ENCODE results near the gene BLOC1S6.

Gene BLOC1S6

DNA sequence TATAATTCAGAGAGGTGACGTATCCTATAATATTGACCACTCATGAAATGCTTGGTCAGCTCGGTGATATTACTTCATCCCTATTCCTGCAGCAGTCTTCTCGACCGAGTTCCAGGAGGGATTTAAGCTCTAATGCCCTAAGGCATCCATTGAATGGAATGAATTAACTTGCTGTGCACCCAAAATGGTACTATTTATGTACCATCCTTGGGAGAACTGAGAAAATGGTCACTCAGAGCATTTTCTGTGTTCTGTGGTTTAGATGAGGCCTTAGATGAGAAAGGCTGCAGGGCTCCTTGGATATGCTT, 638 bp downstream of the BLOC1S6 start:
- H3K4me3 ChIP-seq (ENCODE audit: low read length), result peak overlapping the region; percentile 76
- peak; percentile 77 for DNase-seq (ENCODE audit: low read depth)

DNA sequence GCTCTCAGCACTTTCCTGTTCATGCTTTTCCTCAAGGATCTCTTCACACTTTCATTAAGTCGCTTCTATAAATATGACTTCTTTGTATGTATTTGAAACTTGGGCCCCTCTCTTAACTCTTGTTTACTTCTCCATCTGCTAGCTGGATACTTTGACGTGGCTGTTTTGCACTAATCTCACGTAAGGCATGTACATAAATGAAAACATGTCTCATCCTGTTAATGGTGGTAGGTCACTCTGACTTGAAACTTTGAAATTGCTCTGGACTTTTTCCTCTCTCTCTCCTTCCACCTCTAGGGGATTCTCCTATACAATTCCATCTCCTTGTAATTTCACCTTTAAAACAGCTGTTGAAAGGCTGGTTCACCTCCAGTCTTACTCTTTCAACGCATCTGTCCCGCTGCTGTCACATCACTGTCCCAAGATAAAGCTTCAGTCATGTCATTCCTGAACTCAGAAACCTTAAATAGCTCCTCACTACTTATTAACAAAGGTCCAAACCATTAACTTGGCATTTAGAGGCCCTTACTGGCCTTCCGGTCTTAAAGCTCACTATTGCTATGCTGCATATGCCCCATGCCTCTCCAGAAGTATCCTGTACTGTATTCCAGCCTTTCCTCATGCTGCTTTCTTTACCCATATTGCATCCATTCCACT, 1.2 kb downstream of the BLOC1S6 start:
- peak overlapping the region; percentile 76 for H3K4me3 ChIP-seq (ENCODE audit: low read length)
- no peak for DNase-seq (ENCODE audit: low read depth)
- TF ChIP-seq, protein P1, sequence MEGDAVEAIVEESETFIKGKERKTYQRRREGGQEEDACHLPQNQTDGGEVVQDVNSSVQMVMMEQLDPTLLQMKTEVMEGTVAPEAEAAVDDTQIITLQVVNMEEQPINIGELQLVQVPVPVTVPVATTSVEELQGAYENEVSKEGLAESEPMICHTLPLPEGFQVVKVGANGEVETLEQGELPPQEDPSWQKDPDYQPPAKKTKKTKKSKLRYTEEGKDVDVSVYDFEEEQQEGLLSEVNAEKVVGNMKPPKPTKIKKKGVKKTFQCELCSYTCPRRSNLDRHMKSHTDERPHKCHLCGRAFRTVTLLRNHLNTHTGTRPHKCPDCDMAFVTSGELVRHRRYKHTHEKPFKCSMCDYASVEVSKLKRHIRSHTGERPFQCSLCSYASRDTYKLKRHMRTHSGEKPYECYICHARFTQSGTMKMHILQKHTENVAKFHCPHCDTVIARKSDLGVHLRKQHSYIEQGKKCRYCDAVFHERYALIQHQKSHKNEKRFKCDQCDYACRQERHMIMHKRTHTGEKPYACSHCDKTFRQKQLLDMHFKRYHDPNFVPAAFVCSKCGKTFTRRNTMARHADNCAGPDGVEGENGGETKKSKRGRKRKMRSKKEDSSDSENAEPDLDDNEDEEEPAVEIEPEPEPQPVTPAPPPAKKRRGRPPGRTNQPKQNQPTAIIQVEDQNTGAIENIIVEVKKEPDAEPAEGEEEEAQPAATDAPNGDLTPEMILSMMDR (conservative IDR thresholded peaks at IDR 0.05; ENCODE audit: low read depth, low read length), result no peak

More for the DNA sequence above, 638 bp downstream of the BLOC1S6 start:
- TF ChIP-seq, protein P1 (conservative IDR thresholded peaks at IDR 0.05; ENCODE audit: low read depth, low read length), result no peak

DNA sequence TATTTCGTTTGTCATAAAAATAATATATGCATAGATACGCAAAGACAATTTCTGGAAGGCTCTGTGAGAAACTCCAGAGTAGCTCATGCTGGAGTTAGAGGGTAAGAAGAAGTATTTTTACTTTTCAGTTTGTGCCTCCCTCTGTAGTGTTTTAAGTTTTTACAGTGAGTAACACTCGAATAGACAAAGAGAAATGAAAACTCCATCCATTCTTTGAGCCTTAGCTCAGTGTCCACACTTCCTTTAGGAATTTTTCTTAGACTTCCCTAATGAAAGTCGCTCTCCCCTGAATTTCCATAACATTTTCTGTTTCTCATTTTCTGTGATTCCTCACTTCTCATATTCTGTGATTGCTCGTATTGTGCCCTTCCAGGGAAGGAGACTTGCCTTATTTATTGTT, 2.1 kb downstream of the BLOC1S6 start:
- DNase-seq (ENCODE audit: low read depth), result no peak
- TF ChIP-seq, protein P1 (conservative IDR thresholded peaks at IDR 0.05; ENCODE audit: low read depth, low read length), result no peak
- H3K4me3 ChIP-seq (ENCODE audit: low read length), result no peak overlapping the region

DNA sequence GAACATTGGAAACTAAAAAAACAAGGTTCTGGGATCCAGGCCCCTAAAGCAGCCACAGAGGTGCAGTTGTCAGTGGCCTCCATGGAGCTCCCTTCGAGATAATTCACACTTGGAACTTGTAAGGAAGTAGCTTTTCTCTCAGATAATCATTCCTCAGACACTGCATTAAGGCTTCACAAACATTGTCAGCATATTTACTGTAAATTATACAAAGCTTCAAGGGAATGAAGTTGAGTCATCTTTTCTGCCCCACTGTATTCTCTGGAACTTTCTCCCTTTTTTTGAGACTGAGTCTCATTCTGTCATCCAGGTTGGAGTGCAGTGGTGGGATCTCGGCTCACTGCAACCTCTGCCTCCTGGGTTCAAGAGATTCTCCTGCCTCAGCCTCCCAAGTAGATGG, 7.1 kb downstream of the BLOC1S6 start:
- TF ChIP-seq, protein P1 (conservative IDR thresholded peaks at IDR 0.05; ENCODE audit: low read depth, low read length), result no peak
- H3K4me3 ChIP-seq (ENCODE audit: low read length), result no peak overlapping the region
- no peak for DNase-seq (ENCODE audit: low read depth)

DNA sequence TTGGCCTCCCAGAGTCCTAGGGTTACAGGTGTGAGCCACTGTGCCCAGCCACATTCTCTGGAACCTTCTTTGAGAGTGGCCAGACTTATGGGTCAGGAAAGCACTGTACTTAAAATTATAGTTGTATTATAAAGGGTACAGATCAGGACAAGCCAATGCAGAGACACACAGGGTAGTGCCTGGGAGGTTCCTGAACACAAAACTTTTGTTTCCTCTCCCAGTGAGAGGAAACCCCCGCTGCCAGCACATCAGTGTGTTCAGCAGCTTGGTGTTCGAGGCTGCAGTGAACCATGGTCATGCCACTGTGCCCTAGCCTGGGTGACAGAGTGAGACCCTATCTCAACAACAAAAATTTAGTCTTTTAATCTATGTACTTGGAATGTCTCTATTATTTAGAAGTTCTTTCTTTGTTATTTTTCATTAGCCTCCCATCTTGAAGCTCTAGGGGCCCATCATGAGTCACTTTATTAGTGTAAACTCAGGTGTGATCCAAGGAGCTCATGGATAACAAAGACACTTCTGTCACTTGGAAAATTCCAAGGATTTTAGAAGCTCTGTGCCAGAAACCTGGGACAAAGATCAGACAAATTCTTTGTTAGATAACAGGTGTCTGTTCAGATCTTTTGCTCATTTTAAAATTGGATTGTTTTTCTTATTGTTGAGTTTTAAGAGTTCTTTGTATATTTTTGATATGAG, 7.8 kb downstream of the BLOC1S6 start:
- H3K4me3 ChIP-seq (ENCODE audit: low read length), result no peak overlapping the region
- no peak for DNase-seq (ENCODE audit: low read depth)
- TF ChIP-seq, protein P1 (conservative IDR thresholded peaks at IDR 0.05; ENCODE audit: low read depth, low read length), result no peak

DNA sequence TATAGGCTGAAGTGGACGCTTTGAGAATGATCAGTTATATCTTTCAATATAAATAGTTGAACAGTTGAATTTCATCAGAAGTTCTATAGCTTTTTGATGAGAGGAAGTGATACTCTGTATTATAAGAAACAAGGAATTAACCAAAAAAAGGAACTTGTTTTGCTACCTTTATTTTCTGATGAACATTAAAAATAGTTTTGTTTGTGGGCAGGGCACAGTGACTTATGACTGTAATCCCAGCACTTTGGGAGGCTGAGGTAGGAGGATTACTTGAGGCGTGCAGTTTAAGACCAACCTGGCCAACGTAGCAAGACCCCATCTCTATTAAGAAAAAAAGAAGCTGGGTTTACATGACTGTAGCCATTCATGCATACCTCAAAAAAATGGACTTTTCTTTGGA, 16.7 kb downstream of the BLOC1S6 start:
- no peak overlapping the region for H3K4me3 ChIP-seq (ENCODE audit: low read length)
- TF ChIP-seq, protein P1 (conservative IDR thresholded peaks at IDR 0.05; ENCODE audit: low read depth, low read length), result no peak
- DNase-seq (ENCODE audit: low read depth), result no peak

DNA sequence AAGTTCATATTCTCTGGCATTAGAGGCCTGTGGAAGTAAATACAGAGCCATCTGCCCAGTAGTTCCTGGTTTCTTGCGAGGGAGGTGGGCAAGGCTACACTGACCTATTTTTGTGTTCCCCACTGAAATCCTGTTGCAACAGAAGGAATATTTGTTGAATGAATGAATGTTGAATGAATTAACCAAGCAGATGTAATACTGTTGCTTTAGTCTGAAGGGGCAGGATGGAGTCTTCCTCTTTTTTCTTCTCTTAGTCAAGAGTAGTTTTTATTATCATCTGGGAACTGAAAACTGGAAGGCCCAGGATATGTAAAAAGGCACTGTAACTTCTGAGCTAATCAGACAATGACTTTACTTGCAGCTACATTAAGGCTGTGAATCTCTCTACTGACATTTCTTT, 17.1 kb downstream of the BLOC1S6 start:
- no peak overlapping the region for H3K4me3 ChIP-seq (ENCODE audit: low read length)
- TF ChIP-seq, protein P1 (conservative IDR thresholded peaks at IDR 0.05; ENCODE audit: low read depth, low read length), result no peak
- DNase-seq (ENCODE audit: low read depth), result no peak

Measured in retinal pigment epithelial cell (primary cell).